Fibroblast of lung (primary cell): ENCODE data around the gene MAP7. TPM values are rescaled to one million over a fixed set of nuclear protein-coding genes. Genes with fewer than 3 reads are reported as not detected.

Experiments used
- DNase-seq, 2 donors: peaks; one replicate each; pipeline versions ENCODE4 v3.0.0 to v3.0.0-alpha.2; 2010; ENCODE audit warnings: low read depth in 2 of 2
- H2AFZ ChIP-seq: 2 replicates; pipeline ENCODE4 v1.5.1; 2012; ENCODE audit warnings: low read length, control low read depth, inconsistent platforms
- H3K27ac ChIP-seq: 2 replicates; pipeline ENCODE4 v1.5.1; 2011; ENCODE audit warnings: low read length, control low read depth; ENCODE audit not compliant: insufficient read depth
- H3K27me3 ChIP-seq: 2 replicates; pipeline ENCODE4 v1.5.1; 2011; ENCODE audit warnings: mild to moderate bottlenecking, low read length; ENCODE audit not compliant: control insufficient read depth, insufficient read depth
- H3K36me3 ChIP-seq: 2 replicates; pipeline ENCODE4 v1.5.1; 2011; ENCODE audit warnings: low read length; ENCODE audit not compliant: control insufficient read depth, insufficient read depth
- H3K4me1 ChIP-seq: 2 replicates; pipeline ENCODE4 v1.5.1; 2011; ENCODE audit warnings: low read length; ENCODE audit not compliant: control insufficient read depth, insufficient read depth; ENCODE audit errors: extremely low read depth
- H3K4me2 ChIP-seq: 2 replicates; pipeline ENCODE4 v1.5.1; 2011; ENCODE audit warnings: low read length, control low read depth; ENCODE audit not compliant: insufficient read depth; ENCODE audit errors: extremely low read depth
- H3K4me3 ChIP-seq, 4 experiments: fragments of 200-600 bp in 1 of 4; sonication (generic) in 1 of 4; replicated peaks in 1 of 4; 2 replicates each; pipeline ENCODE4 v1.5.1; 2011 to 2016; ENCODE audit warnings: low read length in 4 of 4, low read depth in 3 of 4, mild to moderate bottlenecking in 3 of 4, control low read depth in 2 of 4, inconsistent platforms in 1 of 4, mixed read lengths in 1 of 4; ENCODE audit not compliant: insufficient read depth in 1 of 4; ENCODE audit errors: control extremely low read depth in 1 of 4
- H3K79me2 ChIP-seq: 2 replicates; pipeline ENCODE4 v1.5.1; 2012; ENCODE audit warnings: mild to moderate bottlenecking, low read length, inconsistent platforms; ENCODE audit not compliant: control insufficient read depth, insufficient read depth
- H3K9ac ChIP-seq: 2 replicates; pipeline ENCODE4 v1.5.1; 2011; ENCODE audit warnings: mild to moderate bottlenecking, low read length, control low read depth; ENCODE audit not compliant: insufficient read depth
- H3K9me3 ChIP-seq: 2 replicates; pipeline ENCODE4 v1.5.1; 2012; ENCODE audit warnings: low read depth, low read length; ENCODE audit not compliant: control insufficient read depth, insufficient read depth
- H4K20me1 ChIP-seq: 2 replicates; pipeline ENCODE4 v1.5.1; 2011; ENCODE audit warnings: low read length; ENCODE audit not compliant: control insufficient read depth, insufficient read depth; ENCODE audit errors: extremely low read depth
- EZH2 ChIP-seq: IDR thresholded peaks from 2 replicates; pipeline ENCODE4 v1.5.1; 2012; ENCODE audit warnings: low read length, control low read depth, mild to moderate bottlenecking; ENCODE audit errors: missing control alignments
- polyA plus RNA-seq, 2 donors: library from polyadenylated mRNA; depleted of rRNA in 1 of 2; stranded (reverse) in 1 of 2; unstranded in 1 of 2; fragments of >200 nt; gene quantifications; 2 replicates each; pipeline ENCODE4 v1.2.1, GENCODE V29; 2011 to 2012; ENCODE audit warnings: missing spikeins in 1 of 2
- total RNA-seq: library from RNA; depleted of rRNA; stranded (reverse); fragments of >200 nt; gene quantifications from 2 replicates; pipeline ENCODE4 v1.2.1, GENCODE V29; 2014
- TF ChIP-seq, protein P1 (sequence below), 2 donors: IDR thresholded peaks in 1 of 2; conservative IDR thresholded peaks in 1 of 2; 1 replicate in 1 of 2; 2 replicates in 1 of 2; pipeline ENCODE4 v1.5.1; 2011 to 2012; ENCODE audit warnings: low read length in 2 of 2, control low read depth in 1 of 2, inconsistent platforms in 1 of 2, low read depth in 1 of 2, mild to moderate bottlenecking in 1 of 2

MAP7 gene
- total and polyA plus RNA-seq, 2 donors (not counting 1 experiment from before 2014, with no cell fraction given) = 0.40 to 1.5 TPM

- no peaks in the 10 kb centered on the region for H3K9me3 ChIP-seq
- H3K36me3 ChIP-seq = no peaks in the 10 kb centered on the region
- no peak overlapping the region for H3K27ac ChIP-seq
- TF ChIP-seq, protein P1, sequence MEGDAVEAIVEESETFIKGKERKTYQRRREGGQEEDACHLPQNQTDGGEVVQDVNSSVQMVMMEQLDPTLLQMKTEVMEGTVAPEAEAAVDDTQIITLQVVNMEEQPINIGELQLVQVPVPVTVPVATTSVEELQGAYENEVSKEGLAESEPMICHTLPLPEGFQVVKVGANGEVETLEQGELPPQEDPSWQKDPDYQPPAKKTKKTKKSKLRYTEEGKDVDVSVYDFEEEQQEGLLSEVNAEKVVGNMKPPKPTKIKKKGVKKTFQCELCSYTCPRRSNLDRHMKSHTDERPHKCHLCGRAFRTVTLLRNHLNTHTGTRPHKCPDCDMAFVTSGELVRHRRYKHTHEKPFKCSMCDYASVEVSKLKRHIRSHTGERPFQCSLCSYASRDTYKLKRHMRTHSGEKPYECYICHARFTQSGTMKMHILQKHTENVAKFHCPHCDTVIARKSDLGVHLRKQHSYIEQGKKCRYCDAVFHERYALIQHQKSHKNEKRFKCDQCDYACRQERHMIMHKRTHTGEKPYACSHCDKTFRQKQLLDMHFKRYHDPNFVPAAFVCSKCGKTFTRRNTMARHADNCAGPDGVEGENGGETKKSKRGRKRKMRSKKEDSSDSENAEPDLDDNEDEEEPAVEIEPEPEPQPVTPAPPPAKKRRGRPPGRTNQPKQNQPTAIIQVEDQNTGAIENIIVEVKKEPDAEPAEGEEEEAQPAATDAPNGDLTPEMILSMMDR (conservative IDR thresholded peaks at IDR 0.05 in 1 of 2, IDR thresholded peaks at IDR 0.05 in 1 of 2; ENCODE audit: low read depth in 1 of 2, low read length in 2 of 2) = no peak
- no peak for TF ChIP-seq EZH2
- H3K4me1 ChIP-seq = no peaks in the 10 kb centered on the region
- DNase-seq = no peak
- H3K27me3 ChIP-seq = no peaks in the 10 kb centered on the region
- no peak overlapping the region for H2AFZ ChIP-seq
- no peak overlapping the region for H3K4me3 ChIP-seq
- H3K9ac ChIP-seq = no peak overlapping the region
- H3K79me2 ChIP-seq = no peaks in the 10 kb centered on the region
- H4K20me1 ChIP-seq = no peaks in the 10 kb centered on the region
- no peak overlapping the region for H3K4me2 ChIP-seq
Observed at GRCh38 chr6:136541395-136541794, 8.8 kb downstream of the MAP7 start.

DNA sequence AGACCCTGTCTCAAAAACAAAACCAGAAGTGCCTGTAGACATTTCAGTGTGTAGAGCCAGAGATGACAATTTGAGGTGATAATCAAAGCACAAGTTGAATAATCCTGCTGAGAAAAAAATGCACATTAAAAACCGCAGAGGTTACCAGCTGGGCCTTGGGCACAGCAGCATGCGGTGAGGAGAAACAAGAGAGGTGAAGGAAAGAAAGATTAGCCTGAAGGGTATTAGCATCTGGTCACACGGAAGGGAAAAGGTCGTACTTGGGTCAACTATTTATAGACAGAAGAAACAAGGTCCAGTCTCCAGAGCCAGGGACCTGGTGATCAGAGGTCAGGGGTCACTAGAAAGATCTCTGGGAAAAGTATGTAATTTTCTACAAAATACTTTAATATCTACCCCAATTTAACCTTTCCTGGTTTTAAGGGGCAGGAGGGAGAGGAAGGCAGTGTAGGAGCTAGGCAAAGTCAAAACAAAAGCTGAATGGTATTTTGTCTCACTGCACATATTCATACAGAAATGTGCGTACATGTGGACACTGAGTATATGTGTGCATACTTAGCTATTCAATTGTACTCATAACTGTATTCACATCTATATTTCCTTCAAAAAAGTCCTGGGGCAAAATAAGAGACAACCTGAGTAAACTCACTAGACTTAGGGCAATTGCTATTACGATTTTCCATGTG, 10.1 kb downstream of the MAP7 start:
- Histone ChIP-seq H3K4me3 (no peak overlapping the region), H4K20me1 (no peaks in the 10 kb centered on the region), H3K9me3 (no peaks in the 10 kb centered on the region), H3K9ac (no peak overlapping the region), H3K4me1 (no peaks in the 10 kb centered on the region), H2AFZ (no peak overlapping the region), H3K4me2 (no peak overlapping the region), H3K27ac (no peak overlapping the region), H3K36me3 (no peaks in the 10 kb centered on the region), H3K79me2 (no peaks in the 10 kb centered on the region), H3K27me3 (no peaks in the 10 kb centered on the region)
- TF ChIP-seq EZH2 = no peak
- TF ChIP-seq, protein P1 (conservative IDR thresholded peaks at IDR 0.05 in 1 of 2, IDR thresholded peaks at IDR 0.05 in 1 of 2; ENCODE audit: low read depth in 1 of 2, low read length in 2 of 2) = no peak
- no peak for DNase-seq

GRCh38 chr6:136538836-136539235, 11.4 kb downstream of the MAP7 start:
- H3K79me2 ChIP-seq = no peaks in the 10 kb centered on the region
- H3K9me3 ChIP-seq = no peaks in the 10 kb centered on the region
- DNase-seq = no peak
- H3K4me2 ChIP-seq = no peak overlapping the region
- no peak overlapping the region for H3K4me3 ChIP-seq
- H4K20me1 ChIP-seq = no peaks in the 10 kb centered on the region
- H3K27me3 ChIP-seq = no peaks in the 10 kb centered on the region
- no peak overlapping the region for H2AFZ ChIP-seq
- no peak overlapping the region for H3K27ac ChIP-seq
- TF ChIP-seq, protein P1 (conservative IDR thresholded peaks at IDR 0.05 in 1 of 2, IDR thresholded peaks at IDR 0.05 in 1 of 2; ENCODE audit: low read depth in 1 of 2, low read length in 2 of 2) = no peak
- TF ChIP-seq EZH2 = no peak
- H3K9ac ChIP-seq = no peak overlapping the region
- H3K4me1 ChIP-seq = no peaks in the 10 kb centered on the region
- H3K36me3 ChIP-seq = no peaks in the 10 kb centered on the region
